ENCODE results near the gene CLK4.

DNA sequence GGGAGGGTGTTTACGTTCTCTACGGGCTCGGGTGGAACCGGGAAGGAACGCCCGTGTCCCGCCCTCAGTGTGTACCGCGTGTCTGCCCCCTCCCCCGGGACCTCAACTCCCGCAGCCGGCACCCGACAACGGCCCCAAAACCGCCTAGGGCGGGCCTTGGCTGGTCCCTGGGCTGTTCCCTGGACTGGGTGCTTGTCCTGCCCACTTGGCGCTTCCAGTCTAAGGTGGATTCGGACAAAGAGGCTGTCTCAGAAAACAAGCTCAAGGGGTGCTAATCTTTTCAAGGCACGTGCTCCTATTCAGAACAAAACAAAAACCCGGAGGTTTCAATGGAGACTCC lies 379 bp upstream of the CLK4 start:
- TF ChIP-seq POLR2A (IDR thresholded peaks at IDR 0.05) (no peak), CTCF (IDR thresholded peaks at IDR 0.05) (no peak)
